Right ventricle myocardium inferior (tissue), 1 donor: Measurements from ENCODE around the gene NEMF. TPM values are rescaled to one million over a fixed set of nuclear protein-coding genes. Genes with fewer than 3 reads are reported as not detected.
"Not testable (repeated sequence)": the region's sequence is repeated elsewhere in the genome, so short reads cannot be mapped to it uniquely, and the experiment has no call there.

Experiments
- ATAC-seq: fragments of 200-7000 bp; cut with Tn5 transposase; one replicate; pipeline ENCODE4 v1.9.1; 2020; ENCODE audit warnings: mild to moderate bottlenecking, moderate library complexity
- DNase-seq: peaks from one replicate; pipeline ENCODE4 v3.0.0; 2021; ENCODE audit errors: missing footprints
- intact Hi-C: fragments of 100-400 bp; cut with DNase I; formaldehyde crosslinking; loops from one replicate; pipeline ENCODE4 v1.11.0; 2022
- total RNA-seq: library from RNA; stranded (reverse); fragmentation: NEBNext Ultra II Directional; extraction: Animal tissue kit (Norgen Biotek cat#: 25700); gene quantifications from one replicate; pipeline ENCODE4 v1.2.1, GENCODE V29; 2021
- donor health status: DM: no; HTN: yes; CAD: no; lungs with severe emphysema.

The NEMF gene
- total RNA-seq, 1 donor from 2014 or later = 60.5 TPM

DNA sequence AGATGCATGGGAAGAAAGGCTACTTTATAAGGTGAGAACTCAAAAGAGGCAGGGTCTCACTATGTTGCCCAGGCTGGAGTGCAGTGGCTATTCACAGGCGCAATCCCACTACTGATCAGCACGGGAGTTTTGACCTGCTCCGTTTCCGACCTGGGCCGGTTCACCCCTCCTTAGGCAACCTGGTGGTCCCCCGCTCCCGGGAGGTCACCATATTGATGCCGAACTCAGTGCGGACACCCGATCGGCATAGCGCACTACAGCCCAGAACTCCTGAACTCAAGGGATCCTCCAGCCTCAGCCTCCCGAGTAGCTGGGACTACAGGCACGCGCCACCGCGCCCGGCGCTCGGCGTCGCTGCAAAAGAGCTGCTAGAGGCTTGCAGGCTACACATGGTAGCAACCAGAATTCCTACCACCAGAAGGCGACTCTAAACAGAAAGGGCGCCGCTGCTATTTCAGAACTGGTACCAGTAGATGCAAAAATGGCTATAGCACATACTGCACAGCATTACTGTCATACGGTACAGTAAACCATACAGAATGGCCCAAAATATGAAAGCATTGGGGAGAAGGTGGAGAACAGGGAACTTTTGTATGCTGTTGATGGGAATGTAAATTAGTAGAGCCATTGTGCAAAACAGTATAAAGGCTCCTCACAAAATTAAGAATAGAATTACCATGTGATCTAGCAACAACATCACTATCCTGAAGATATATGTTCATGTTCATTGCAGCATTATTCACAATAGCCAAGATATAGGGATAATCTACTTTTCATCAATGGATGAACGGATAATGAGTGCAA lies 1.2 kb upstream of the NEMF start:
- ATAC-seq = peak; percentile 84
- DNase-seq = peak; percentile 85
- intact Hi-C loops = no loop called here

DNA sequence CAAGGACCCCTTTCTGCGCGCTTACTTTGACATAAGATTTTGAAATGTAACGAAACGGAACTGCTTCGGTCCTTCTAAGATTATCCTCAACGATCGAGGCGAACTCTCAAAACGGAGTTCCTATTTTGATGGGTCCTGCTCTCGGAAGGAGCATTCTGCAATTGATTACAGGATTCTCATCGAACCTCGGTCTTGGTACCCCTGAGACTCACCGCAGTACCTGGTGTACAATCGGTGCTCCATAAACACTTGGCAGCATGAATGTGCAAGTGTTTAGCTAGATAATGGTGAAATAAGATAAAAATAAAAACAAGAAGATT lies 530 bp upstream of the NEMF start:
- DNase-seq (no peak), ATAC-seq (no peak)
- intact Hi-C loops = no loop called here

DNA sequence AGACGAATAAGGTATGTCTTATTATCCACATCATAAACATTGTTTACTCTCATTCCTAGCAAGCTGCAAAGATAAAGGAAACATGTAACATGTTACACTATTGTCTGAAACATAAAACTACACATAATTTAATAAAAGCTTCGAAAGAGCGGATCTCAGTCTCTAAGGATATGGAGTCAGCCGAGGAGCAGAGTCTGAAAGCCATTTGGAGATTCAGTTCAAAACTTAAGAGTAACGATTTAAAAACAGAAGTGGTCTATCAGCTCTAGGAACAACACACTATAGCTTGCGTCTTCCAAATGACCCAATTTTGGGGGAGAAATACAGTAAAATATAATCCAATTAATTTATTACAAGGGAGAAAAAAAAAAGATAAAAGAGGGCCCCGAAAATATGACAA lies 775 bp downstream of the NEMF start:
- no peak for ATAC-seq
- intact Hi-C loops = no loop called here
- DNase-seq = no peak

DNA sequence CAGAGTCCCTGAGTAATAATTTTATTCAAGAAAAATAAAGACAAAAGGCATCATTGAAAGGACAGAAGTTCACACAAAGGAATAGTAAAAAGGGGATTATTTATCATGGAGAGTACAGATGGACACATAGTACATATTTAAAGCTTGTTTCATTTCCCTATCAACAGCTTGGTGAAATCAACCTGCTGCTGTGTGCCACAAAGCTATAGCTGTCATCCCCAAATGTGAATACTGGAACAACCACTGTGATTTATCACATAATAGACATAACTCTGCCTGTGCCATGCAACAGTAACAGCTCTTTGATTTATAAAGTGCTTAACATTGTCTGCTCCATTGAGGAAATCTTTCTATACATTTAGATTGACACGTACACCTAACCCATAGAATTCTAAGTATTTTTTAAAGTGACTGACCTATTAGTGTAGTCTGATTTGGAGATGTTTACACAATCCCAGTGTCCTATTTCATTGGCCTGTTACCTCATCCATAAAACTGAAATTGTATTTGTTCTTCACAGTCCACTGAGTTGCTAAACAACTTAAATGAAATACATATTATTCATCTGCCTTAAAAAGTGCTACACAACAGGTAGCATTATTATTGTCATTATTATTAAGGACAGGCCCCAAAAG lies 3.3 kb downstream of the NEMF start:
- no peak for DNase-seq
- intact Hi-C loops = no loop called here
- no peak for ATAC-seq

DNA sequence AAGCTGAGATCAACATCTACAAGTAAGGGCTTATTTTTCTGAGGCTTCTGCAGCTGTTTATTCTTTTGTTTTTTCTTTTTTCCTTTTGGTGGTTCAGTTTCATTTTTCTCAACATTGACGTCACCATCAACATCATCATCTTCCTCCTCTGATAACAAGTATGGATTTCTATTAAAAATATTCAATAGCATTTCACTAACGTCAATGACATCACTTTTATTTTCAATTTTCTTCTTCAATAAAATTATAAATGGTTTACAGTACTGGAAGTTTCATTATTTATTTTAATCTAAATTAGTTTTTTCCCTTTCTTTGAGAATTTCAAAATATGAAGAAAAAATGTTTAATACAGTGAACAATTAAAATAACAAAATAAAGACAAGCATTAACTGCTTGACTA lies 23.9 kb downstream of the NEMF start:
- no peak for DNase-seq
- intact Hi-C loops = loop anchor here (5.0 kb wide), 1 partner anchor 46 kb away; no protein-coding TSS in a partner anchor
- ATAC-seq = no peak

DNA sequence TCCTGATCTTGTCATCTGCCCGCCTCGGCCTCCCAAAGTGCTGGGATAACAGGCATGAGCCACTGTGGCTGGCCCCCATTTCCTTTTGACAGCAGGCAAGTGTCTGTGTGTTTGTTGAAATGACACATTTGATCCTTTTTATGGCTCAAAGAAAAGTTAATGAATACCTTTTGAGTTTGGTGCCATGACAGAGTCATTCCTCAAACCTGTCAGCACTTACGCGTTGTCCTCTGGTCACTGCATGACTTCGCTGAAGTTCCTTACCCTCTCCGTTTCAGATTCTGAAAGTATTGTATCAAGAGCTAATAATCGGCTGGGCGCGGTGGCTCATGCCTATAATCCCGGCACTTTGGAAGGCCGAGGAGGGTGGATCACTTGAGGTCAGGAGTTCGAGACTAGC lies 32.4 kb downstream of the NEMF start:
- DNase-seq (no peak), ATAC-seq (no peak)
- intact Hi-C loops = no loop called here

DNA sequence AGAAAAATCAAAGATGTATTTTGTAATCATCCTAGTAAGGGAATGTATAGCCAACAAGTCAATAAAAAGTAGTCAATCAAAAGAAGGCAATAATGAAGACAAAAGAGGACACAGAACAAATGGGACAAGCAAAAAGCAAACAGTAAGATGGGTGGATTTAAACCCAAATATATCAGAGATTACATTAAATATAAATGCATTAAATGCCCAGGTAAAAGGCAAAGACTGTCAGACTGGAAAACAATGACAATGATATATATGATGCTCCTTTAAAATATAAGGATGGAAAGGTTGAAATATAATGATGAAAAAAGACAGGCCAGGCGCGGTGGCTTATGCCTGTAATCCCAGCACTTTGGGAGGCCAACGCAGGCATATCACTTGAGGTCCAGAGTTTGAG lies 35.7 kb downstream of the NEMF start:
- DNase-seq = no peak
- no peak for ATAC-seq
- intact Hi-C loops = no loop called here

DNA sequence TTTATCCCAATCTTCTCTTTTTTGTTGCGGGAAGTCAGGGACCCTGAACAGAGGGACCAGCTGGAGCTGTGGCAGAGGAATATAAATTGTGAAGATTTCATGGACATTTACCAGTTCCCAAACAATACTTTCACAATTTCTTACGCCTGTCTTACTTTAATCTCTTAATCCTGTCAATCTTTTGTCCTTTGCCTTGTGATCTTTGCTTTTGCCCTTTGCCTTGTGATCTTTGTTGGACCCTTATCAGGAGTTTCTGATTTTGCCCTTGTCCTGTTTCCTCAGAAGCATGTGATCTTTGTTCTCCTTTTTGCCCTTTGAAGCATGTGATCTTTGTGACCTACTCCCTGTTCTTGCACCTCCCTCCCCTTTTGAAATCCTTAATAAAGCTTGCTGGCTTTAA lies 36.5 kb downstream of the NEMF start:
- intact Hi-C loops, DNase-seq, ATAC-seq: not testable (repeated sequence)

DNA sequence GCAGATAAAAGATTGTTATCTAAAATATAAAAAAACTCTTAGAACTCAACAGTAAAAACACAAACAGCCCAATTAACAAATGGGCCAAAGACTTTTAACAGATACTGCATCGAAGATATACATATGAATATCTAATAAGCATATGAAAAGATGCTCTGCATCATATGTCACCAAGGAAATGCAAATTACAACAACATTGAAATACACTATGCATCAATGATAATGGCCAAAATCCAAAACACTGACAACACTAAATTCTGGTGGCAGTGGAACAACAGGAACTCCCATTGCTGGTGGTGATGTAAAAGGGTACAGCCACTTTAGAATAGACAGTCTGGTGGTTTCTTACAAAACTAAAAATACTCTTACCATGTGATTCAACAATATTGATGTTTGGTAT lies 43.8 kb downstream of the NEMF start:
- ATAC-seq = no peak

DNA sequence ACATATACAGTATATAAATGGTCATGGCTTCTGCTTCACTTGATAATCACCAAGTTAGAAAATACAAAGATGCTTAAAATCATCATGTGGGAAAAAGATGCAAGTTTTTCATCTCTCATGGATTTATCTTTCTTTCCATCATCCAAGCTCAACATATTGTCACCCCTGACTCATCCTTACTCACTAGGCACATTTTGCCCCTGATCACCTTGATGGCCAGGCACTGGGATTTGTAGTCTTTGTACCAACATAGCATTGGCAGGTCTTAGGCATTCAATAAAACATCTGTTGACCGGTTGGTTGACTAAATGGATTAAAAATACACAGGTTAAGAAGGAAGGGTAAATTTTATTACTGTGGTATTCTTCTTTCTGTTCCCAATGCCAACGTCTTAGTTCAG lies 56.6 kb downstream of the NEMF start:
- intact Hi-C loops = no loop called here
- no peak for ATAC-seq
- no peak for DNase-seq

More for the DNA sequence above, 43.8 kb downstream of the NEMF start:
- intact Hi-C loops = no loop called here
- no peak for DNase-seq

DNA sequence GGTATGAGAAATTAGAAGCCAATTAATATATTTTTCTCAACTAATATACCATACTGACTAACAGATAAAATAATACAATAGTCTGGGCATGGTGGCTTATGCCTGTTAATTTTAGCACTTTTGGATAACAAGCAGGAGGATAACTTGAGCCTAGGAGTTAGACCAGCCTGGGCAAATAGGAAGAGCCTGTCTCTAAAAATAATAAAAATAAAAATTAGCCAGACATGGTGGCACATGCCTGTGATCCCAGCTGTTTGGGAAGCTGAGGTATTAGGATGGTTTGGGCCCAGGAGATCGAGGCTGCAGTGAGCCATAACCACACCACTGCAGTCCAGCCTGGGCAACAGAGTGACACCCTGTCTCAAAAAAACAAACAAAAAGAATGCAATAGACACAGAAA lies 60.0 kb downstream of the NEMF start:
- ATAC-seq (no peak), DNase-seq (no peak)
- intact Hi-C loops = no loop called here

DNA sequence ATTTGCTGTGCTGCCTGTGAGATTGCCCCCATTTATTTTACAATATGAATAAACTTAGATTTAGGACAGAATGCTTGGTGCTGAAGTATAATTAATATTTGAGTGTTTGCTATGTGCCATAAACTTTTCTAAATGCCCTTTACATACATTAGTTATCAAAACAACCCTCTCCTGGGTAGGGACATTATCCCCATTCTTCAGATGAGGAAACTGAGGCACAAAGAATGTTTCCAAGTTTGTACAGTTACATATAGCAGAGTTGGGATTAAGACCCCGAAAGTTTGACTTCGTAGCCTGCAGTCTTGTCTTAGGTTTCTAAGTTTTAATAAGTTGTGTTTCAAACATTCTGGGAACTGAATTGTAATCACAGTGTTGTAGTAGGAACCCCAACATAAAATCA lies 66.3 kb downstream of the NEMF start:
- intact Hi-C loops = no loop called here
- ATAC-seq (no peak), DNase-seq (no peak)

DNA sequence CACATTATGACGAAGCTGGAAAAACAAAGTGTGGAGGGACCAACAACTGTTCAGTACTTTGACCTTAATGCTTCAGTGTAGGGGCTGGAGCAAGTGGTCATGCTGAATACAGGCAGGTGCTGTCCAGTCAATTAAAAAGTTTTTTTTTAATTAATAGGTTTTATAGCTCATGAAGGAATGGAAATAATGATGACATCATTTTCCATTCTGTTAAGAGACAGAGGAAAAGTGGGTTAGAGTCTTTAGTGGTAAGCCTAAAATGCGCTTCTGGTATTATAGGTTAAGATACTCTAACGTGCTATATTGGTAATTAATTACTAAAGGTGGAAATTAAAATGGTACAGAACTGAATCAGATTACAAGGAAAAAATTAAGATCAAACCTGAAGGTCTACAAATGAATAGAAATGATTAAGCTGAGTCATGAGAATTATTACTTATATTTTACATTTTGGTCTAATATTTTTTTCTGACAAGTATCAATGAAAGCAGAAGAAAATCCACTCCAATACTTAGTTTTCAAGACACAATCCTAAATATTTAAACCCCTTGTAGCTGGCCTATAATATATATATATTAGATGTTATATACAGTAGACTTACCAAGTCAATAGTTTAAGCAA lies 69.1 kb downstream of the NEMF start:
- no peak for ATAC-seq
- no peak for DNase-seq
- intact Hi-C loops = loop anchor here (5.0 kb wide), 1 partner anchor 44 kb away; no protein-coding TSS in a partner anchor

DNA sequence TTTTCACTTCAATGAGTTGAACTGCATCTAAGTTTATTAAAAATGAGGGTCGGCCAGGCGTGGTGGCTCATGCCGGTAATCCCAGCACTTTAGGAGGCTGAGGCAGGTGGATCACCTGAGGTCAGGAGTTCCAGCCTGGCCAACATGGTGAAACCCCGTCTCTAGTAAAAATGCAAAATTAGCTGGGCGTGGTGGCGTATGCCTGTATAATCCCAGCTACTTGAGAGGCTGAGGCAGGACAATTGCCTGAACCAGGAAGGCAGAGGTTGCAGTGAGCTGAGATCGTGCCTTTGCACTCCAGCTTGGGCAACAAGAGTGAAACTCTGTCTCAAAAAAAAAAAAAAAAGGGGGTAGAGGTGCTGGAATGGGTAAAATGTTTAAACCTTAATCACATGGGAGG lies 71.5 kb downstream of the NEMF start:
- intact Hi-C loops = loop anchor here (5.0 kb wide), 1 partner anchor 46 kb away; no protein-coding TSS in a partner anchor
- not testable (repeated sequence) for ATAC-seq, DNase-seq

DNA sequence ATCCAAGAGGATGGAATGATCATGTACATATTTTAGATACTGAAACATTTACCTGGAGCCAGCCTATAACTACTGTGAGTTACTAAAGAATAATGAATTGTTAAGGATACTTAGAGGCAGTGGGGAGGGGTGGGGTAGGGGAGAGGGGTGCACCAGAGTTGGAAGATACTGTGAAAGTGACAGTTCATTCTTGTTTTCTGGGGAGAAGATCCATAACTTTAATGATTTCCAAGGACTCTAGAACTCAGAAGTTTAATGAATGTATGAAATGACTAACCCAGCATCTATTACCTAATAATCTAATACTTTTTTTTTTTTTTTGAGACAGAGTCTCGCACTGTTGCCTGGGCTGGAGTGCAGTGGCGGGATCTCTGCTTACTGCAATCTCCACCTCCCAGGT lies 74.2 kb downstream of the NEMF start:
- ATAC-seq = no peak
- DNase-seq = no peak
- intact Hi-C loops = no loop called here

DNA sequence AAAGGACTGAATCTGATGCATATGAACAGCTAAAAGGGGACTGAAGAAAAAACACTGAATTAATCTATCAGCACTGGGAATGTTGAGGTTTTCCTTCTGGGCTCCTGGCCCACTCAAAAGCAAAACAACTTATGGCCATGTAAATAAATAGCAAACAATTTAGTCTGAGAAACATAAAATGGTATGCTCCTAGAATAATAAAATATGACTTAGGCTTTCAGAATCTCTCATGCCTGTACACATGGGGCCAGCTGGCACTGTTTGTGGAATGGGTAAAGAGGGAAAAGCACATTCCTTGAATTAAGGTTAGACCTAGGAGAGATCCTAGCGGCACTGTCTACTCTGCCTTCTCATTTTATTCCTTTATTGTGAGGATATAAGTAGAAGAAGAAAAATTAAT lies 78.5 kb downstream of the NEMF start:
- no peak for DNase-seq
- intact Hi-C loops = no loop called here
- no peak for ATAC-seq

DNA sequence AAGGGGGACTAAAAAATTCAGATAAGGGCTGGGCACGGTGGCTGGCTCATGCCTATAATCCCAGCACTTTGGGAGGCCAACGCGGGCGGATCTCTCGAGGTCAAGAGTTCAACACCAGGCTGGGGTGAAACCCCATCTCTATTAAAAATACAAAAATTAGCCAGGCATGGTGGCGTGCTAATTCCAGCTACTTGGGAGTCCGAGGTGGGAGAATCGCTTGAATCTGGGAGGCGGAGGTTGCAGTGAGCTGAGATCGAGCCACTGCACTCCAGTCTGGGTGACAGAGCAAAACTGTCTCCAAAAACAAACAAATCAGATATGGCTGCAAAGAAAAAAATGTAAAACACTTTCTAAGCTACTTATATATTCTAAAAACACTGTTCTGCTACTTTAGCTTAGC lies 80.9 kb downstream of the NEMF start:
- DNase-seq, intact Hi-C loops, ATAC-seq: not testable (repeated sequence)

DNA sequence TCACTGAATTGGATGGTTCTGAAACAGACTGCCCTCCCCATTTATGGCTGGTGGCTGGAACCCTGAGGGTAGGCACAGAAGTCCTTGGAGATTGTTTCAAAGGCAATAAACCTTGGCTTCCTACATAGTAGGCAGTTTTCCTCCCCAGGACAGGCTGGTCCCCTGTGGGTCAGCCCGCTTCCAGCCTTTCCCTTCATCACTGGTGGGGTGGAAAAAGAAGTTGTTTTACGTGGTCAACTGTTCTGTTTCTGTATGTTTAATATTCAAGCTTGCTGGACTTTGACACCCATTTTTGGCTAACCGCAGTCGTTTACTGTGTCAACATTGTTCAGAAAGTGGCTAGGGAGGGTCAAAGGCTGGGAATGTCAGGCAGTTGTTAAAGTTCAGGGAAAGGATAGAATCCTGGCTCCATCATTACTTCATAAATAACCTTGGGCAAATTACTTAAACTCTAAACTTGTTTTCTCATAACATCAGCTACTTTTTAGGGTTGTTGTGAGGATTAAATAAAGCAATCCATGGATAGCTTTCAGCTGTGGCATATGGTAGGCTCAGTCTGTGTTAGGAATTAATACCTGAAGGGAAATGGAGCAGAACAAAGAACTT lies 82.3 kb downstream of the NEMF start:
- no peak for DNase-seq
- ATAC-seq = no peak
- intact Hi-C loops = no loop called here

DNA sequence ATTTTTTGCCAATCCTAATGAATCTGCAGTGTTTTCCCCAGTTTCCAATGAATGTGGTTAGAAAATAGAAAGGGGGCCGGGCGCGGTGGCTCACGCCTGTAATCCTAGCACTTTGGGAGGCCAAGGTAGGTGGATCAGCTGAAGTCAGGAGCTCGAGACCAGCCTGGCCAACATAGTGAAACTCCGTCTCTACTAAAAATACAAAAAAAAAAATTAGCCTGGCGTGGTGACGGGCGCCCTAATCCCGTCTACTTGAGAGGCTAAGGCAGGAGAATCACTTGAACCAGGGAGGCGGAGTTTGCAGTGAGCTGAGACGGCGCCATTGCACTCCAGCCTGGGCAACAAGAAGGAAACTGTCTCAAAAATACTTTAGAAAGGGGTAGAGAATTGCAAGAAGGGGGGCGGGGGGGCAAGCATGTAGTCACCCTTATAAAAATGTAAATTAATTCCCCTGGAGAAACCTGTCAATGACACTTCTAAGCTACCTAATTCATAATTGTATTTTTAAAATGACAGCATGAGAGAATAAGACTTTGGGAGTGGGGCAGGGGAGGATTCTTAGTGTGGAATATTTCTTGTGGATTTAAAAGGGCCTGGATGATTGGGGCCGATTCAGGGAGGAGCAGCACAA lies 82.9 kb downstream of the NEMF start:
- intact Hi-C loops = loop anchor here (2.0 kb wide), 2 partner anchors 77 to 135 kb away; partner anchors contain the start of genes DNAAF2 and KLHDC1
- DNase-seq (no peak), ATAC-seq (no peak)
